Body of pancreas (tissue), 4 donors: ENCODE data around the gene ADD1. TPM values are rescaled to one million over a fixed set of nuclear protein-coding genes. Genes with fewer than 3 reads are reported as not detected.
A peak's percentile ranks its signal among the peaks of the same experiment; 100 is the strongest.

Source experiments
- ATAC-seq: fragments of 150-250 bp; one replicate; pipeline ENCODE4 v1.9.1; 2016
- DNase-seq, 4 donors: peaks; one replicate each; pipeline ENCODE4 v3.0.0-alpha.2; 2019
- H3K27ac ChIP-seq, 4 donors: fragments of 200-600 bp; sonication (generic); 1 replicate in 3 of 4; 2 replicates in 1 of 4; pipeline versions ENCODE4 v1.5.1 to v1.6.1; 2016 to 2019; ENCODE audit warnings: mild to moderate bottlenecking in 1 of 4, mixed read lengths in 1 of 4, moderate library complexity in 1 of 4
- H3K27me3 ChIP-seq, 2 donors: fragments of 200-600 bp; sonication (generic); one replicate each; pipeline ENCODE4 v1.6.0; 2016; ENCODE audit warnings: mild to moderate bottlenecking in 1 of 2
- H3K36me3 ChIP-seq, 2 donors: fragments of 200-600 bp; sonication (generic); replicated peaks in 1 of 2; 2 replicates each; pipeline ENCODE4 v1.5.1; 2016; ENCODE audit warnings: low read depth in 2 of 2; ENCODE audit not compliant: insufficient read depth in 1 of 2
- H3K4me1 ChIP-seq: fragments of 200-600 bp; sonication (generic); one replicate; pipeline ENCODE4 v1.6.0; 2016
- H3K4me3 ChIP-seq, 2 donors: fragments of 200-600 bp; sonication (generic); 1 replicate in 1 of 2; 2 replicates in 1 of 2; pipeline ENCODE4 v1.5.1; 2016 to 2019
- H3K9me3 ChIP-seq, 3 donors: fragments of 200-600 bp; sonication (generic); 1 replicate in 2 of 3; 2 replicates in 1 of 3; pipeline ENCODE4 v1.5.1; 2016
- POLR2A ChIP-seq, 3 donors: fragments of 450-650 bp; IDR thresholded peaks; one replicate each; pipeline ENCODE4 v1.6.1; 2016; ENCODE audit warnings: antibody characterized with exemption in 3 of 3, mild to moderate bottlenecking in 2 of 3
- WGBS, 2 donors: methylation state at CpG; one replicate each; pipeline ENCODE4 v1.1.5; 2017; 5-methylcytosine and 5-hydroxymethylcytosine counted together
- intact Hi-C: fragments of 100-400 bp; cut with DNase I; formaldehyde crosslinking; loops from one replicate; pipeline ENCODE4 v1.15.1; 2023
- total RNA-seq, 2 donors: library from RNA; depleted of rRNA; stranded (reverse); fragments of >200 nt; gene quantifications; one replicate each; pipeline ENCODE4 v1.1.0, GENCODE V29; 2016
- TF ChIP-seq, protein P1 (sequence below), 7 experiments: fragments of 450-650 bp in 4 of 7; fragments of 200-600 bp in 3 of 7; sonication (generic) in 3 of 7; IDR thresholded peaks; one replicate each; pipeline ENCODE4 v1.5.1; 2016 to 2019; ENCODE audit warnings: antibody characterized with exemption in 7 of 7

Gene ADD1
- total RNA-seq, 2 donors from 2014 or later = 84.1 to 266 TPM

DNA sequence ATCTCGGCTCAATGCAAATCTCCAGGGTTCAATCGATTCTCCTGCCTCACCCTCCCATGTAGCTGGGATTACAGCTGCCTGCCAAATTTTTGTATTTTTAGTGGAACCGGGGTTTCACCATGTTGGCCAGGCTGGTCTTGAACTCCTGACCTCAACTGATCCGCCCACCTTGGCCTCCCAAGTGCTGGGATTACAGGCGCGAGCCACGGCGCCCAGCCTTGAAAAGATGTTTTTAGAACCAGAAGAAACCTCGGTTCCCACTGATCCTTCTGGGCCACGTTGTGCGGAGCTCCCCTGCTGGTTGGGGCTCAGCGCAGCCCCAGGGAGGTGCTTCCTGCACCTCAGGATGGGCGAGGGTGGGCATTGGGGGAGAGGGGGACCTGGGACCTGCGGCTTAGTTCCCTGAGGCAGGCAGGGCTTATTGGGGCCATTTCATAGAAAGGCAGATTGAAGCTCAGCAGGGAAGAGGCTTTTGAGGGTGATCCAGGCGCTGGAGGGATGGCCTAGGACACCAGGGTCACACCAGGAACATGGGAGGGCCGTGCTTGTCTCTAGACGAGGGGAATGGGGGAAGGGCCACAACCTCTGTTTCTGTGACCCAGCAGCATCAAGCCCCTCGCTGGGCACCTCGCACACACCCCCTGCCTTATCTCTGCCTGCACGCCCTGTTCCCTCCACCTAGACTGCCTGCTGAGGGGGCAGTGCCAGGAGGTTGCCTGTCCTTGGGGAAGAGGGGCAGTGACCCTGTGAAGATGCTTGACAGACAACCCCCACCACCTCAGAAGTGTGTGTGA lies 6.3 kb upstream of the ADD1 start:
- Histone ChIP-seq H3K9me3 (no peaks in the 10 kb centered on the region), H3K4me1 (peaks cover 4% of the 10 kb centered on the region), H3K27me3 (no peaks in the 10 kb centered on the region), H3K36me3 (peaks cover 0 to 10% of the 10 kb centered on the region in 2 donors), H3K4me3 (no peak overlapping the region), H3K27ac (peak overlapping the region in 2 of 4 donors; percentile 21 to 63)
- no peak for TF ChIP-seq POLR2A (IDR thresholded peaks at IDR 0.05)
- TF ChIP-seq, protein P1, sequence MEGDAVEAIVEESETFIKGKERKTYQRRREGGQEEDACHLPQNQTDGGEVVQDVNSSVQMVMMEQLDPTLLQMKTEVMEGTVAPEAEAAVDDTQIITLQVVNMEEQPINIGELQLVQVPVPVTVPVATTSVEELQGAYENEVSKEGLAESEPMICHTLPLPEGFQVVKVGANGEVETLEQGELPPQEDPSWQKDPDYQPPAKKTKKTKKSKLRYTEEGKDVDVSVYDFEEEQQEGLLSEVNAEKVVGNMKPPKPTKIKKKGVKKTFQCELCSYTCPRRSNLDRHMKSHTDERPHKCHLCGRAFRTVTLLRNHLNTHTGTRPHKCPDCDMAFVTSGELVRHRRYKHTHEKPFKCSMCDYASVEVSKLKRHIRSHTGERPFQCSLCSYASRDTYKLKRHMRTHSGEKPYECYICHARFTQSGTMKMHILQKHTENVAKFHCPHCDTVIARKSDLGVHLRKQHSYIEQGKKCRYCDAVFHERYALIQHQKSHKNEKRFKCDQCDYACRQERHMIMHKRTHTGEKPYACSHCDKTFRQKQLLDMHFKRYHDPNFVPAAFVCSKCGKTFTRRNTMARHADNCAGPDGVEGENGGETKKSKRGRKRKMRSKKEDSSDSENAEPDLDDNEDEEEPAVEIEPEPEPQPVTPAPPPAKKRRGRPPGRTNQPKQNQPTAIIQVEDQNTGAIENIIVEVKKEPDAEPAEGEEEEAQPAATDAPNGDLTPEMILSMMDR (IDR thresholded peaks at IDR 0.05) = no peak
- intact Hi-C loops = no loop called here
- 68 to 77% methylated on average over 18 to 20 of the region's 20 CpGs for WGBS, 2 donors
- DNase-seq = no peak
- no peak for ATAC-seq

DNA sequence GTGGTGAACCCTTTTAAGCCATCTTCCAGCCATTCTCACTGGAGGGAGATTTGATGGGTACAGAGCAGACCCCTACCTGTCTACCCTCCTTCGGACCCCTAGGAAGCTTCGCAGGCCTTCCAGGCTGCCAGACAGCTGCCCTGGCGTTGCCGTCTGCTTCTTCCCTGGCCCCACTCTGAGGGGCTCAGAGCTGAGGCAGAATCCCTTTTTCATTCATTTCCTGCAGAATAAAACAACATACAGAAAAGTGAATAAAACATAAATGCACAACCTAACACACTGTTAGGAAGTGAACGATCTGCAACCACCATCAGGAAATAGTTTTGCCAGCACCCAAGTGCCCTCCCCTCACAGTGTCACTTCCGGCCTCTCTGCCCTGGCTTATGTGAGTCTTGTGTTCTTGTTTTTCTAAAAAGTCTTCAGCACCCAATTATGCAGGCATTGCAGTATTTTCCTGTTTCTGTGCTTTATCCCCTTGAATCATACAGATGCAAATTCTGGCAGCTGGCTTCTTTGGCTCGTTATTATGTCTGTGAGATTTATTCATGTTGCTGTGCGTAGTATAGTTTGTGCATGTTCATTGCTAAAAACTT lies 5.6 kb upstream of the ADD1 start:
- DNase-seq = peak in 1 of 4 donors; percentile 57
- peak overlapping the region in 2 of 4 donors; percentile 21 to 63 for H3K27ac ChIP-seq
- H3K36me3 ChIP-seq = peaks cover 0 to 7% of the 10 kb centered on the region in 2 donors
- H3K27me3 ChIP-seq = no peaks in the 10 kb centered on the region
- WGBS, 2 donors = 58 to 74% methylated on average over 8 of the region's 8 CpGs
- ATAC-seq = no peak
- H3K4me1 ChIP-seq = peaks cover 10% of the 10 kb centered on the region
- TF ChIP-seq, protein P1 (IDR thresholded peaks at IDR 0.05) = no peak
- TF ChIP-seq POLR2A (IDR thresholded peaks at IDR 0.05) = no peak
- no peaks in the 10 kb centered on the region for H3K9me3 ChIP-seq
- intact Hi-C loops = no loop called here
- no peak overlapping the region for H3K4me3 ChIP-seq

DNA sequence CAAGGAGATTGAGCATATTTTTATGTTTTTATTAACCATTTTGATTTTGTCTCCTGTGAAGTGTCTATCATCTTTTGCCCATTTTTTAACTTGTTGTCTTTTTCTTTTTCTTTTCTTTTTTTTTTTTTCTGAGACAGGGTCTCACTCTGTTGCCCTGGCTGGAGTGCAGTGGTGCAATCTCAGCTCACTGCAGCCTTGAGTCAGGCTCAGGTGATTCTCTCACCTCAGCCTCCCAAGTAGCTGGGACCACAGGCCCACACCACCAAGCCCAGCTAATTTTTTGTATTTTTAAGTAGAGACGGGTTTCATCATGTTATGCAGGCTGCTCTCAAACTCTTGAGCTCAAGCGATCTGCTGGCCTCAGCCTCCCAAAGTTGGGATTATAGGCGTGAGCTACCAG lies 4.6 kb upstream of the ADD1 start:
- Histone ChIP-seq H3K27me3 (no peaks in the 10 kb centered on the region), H3K27ac (no peak overlapping the region)

DNA sequence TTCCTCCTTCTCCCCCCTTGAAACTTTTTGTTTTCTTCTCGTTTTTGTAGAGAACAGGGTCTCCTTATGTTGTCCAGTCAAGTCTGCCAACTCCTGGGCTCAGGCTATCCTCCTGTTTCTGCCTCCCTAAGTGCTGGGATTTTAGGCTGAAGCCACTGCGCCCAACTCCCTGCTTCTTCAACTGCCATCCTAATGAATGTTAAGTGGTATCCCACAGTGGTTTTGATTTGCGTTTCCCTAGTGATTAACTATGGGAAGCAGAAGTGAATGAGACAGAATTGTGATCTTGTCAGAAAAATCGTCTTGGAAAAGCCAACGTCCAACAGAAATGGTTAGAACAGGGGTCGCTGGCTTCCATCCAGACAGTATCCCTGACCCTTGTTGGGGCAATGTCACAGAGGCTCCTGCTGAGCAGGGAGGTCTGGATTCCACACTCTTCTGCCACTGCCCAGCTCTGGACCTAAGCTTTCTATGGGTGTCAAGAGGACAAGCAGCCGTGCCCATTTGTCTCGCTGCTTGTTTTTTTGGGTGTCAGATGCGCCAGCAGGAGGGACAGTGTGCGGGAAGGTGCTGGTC lies 869 bp upstream of the ADD1 start:
- Histone ChIP-seq H3K9me3 (no peaks in the 10 kb centered on the region), H3K4me3 (peak overlapping the region; percentile 73 to 81), H3K36me3 (no peaks in the 10 kb centered on the region), H3K4me1 (peaks cover 36% of the 10 kb centered on the region), H3K27ac (peak overlapping the region; percentile 76 to 96 (median 88)), H3K27me3 (no peaks in the 10 kb centered on the region)
- 10 to 18% methylated on average over 6 to 10 of the region's 10 CpGs for WGBS, 2 donors
- intact Hi-C loops = loop anchor here (10.0 kb wide), 1 partner anchor 78 kb away; no protein-coding TSS in a partner anchor
- peak; percentile 0 for ATAC-seq
- DNase-seq = no peak
- TF ChIP-seq, protein P1 (IDR thresholded peaks at IDR 0.05) = no peak
- TF ChIP-seq POLR2A (IDR thresholded peaks at IDR 0.05) = no peak

More for the DNA sequence above, 4.6 kb upstream of the ADD1 start:
- Histone ChIP-seq H3K9me3 (no peaks in the 10 kb centered on the region), H3K4me1 (peaks cover 11% of the 10 kb centered on the region), H3K36me3 (peaks cover 0 to 1% of the 10 kb centered on the region in 2 donors), H3K4me3 (no peak overlapping the region)
- intact Hi-C loops = no loop called here
- DNase-seq = no peak
- ATAC-seq = no peak
- 95% methylated on average over 3 of the region's 3 CpGs for WGBS, 2 donors
- TF ChIP-seq, protein P1 (IDR thresholded peaks at IDR 0.05) = no peak
- TF ChIP-seq POLR2A (IDR thresholded peaks at IDR 0.05) = no peak
